Kidney tubule cell (primary cell): Measurements from ENCODE around the gene COL1A1.
A peak's percentile ranks its signal among the peaks of the same experiment; 100 is the strongest.

Experiments
- DNase-seq: peaks from one replicate; pipeline ENCODE4 v3.0.0-alpha.2; 2018; ENCODE audit warnings: low spot score

Gene COL1A1

DNA sequence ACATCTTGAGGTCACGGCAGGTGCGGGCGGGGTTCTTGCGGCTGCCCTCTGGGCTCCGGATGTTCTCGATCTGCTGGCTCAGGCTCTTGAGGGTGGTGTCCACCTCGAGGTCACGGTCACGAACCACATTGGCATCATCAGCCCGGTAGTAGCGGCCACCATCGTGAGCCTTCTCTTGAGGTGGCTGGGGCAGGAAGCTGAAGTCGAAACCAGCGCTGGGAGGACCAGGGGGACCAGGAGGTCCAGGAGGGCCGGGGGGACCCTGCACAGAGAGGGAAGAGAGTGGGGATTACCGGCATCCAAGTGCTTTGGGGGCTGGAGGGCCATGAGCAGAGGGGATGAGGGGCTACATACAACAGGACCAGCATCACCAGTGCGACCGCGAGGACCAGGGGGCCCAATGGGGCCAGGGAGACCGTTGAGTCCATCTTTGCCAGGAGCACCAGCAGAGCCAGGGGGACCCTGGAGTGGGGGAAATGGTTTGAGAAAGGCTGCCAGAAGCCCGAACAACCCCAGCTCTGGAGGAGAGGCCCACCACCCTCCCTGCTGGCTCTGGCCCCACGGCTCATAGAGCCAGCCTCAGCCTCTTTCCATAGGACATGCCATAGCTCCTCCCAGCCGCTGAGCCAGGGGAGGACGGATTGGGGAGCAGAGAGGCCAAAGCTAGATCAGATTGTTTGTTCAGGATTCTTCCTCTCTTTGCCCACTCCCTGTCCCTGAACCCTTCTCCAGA lies 14.6 kb downstream of the COL1A1 start:
- DNase-seq, result no peak

DNA sequence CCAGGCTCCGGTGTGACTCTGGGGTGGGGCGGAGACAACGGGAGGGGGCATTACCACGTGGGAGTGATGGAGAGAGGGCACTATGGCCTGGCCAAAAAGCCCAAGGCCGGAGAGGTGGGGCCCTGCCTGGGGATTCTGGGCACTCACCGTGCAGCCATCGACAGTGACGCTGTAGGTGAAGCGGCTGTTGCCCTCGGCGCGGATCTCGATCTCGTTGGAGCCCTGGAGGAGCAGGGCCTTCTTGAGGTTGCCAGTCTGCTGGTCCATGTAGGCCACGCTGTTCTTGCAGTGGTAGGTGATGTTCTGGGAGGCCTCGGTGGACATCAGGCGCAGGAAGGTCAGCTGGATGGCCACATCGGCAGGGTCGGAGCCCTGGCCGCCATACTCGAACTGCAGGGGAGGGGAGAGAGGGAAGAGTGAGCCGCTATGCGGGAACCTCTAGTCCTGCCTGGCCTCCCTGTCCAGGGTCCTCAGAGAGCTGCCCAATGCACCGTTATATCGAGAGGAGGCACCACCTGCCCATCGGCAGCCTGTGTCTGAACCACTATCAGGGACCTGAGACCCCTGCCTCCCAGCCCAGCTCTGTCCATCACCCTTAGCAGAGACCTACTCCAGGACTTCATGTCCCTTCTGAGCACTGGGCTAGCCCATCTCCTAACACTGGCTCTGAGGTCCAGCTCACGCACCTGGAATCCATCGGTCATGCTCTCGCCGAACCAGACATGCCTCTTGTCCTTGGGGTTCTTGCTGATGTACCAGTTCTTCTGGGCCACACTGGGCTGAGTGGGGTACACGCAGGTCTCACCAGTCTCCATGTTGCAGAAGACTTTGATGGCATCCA lies 15.6 kb downstream of the COL1A1 start:
- no peak for DNase-seq

DNA sequence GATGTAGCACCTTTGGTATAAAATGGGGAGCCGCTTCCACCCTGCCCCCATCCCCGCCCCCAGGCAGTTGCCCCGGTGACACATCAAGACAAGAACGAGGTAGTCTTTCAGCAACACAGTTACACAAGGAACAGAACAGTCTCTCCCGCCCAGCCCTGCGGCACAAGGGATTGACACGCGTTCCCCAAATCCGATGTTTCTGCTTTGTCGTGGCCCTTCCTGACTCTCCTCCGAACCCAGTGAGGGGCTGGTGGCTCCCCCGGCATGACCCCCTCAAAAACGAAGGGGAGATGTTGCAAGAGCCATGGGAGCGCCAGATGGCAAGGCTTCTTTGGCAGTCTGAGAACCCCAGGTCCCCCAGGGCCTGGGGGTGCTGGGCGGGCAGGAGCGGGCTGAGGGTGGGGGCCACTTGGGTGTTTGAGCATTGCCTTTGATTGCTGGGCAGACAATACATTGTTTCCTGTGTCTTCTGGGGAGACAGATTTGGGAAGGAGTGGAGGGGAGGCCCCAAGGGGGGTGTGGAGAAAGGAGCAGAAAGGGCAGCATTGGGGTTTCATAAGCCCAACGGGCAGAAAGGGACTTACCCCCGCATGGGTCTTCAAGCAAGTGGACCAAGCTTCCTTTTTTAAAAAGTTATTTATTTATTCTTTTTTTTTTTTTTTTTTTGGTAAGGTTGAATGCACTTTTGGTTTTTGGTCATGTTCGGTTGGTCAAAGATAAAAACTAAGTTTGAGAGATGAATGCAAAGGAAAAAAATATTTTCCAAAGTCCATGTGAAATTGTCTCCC lies 16.6 kb downstream of the COL1A1 start:
- DNase-seq, result no peak

DNA sequence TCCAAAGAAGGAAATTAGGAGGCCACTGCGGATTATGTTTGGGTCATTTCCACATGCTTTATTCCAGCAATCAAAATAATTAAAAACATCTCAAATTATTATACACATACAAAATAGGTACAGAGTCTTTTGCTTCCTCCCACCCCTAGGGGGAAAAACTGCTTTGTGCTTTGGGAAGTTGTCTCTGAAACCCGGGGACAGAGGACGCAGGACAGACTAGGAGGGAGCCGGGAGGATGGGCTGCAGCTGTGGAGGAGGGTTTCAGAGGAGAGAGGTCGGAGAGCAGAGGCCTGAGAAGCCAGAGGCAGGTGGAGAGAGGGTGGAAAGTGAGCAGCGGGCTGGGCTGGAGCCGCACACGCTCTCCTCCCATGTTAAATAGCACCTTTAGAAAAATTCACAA lies 17.4 kb downstream of the COL1A1 start:
- DNase-seq, result no peak

DNA sequence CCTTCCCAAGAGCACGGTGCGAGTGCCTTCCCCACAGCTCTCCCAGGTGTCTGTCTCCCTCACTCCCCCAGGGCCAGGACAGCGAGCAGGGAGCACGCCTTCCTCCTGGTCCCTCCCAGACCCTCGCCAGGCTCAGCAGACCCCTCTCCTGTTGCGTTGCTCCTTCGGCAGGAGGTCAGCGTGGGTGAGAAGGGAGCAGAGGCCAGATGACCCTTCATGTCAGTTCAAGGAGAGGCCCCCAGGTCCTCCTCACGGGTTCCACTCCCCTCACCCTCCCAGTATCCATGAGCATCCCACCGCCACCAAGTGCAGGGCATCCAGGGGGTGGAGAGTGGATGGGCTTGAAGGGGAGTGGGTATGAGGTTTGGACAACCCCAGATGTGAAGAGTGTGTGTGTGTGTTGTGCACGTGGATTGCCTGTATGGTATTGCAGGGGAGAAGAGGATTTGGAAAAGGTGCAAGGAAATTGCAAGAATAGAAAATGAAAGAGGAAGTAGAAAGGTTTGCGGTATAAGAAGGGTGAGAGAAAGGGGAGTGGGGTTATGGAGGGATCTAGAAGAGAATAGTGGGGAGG lies 17.9 kb downstream of the COL1A1 start:
- no peak for DNase-seq

DNA sequence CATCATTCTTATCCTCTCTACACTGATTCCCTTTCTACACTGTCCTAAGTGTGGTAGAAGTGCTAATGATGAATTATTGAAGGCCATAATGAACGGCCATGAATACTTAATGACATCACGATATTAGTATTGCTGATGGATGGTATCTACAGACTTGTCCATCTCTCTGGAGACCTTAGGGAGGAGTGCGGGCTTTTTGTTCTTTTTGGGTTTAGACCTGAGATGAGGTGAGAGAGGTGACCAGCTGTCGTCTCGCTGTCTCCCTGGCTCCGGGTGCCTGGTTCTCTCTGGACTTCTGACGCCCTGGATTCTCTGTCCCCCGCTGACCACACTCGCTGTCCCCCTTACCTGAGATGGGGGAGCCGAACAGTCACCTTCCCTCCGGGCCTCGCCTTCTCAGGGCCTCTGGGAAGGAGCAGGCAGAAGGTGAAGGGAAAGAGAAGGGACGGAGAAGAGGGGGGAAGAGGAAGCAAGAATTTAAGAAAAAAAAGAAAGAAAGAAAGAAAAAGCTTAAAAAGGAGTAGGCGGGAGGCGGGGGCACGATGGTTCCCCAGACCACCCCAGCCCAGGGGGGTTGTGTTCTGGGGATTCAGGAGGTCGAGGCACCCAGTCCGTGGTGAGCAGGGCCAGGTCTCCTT lies 18.5 kb downstream of the COL1A1 start:
- DNase-seq, result no peak

DNA sequence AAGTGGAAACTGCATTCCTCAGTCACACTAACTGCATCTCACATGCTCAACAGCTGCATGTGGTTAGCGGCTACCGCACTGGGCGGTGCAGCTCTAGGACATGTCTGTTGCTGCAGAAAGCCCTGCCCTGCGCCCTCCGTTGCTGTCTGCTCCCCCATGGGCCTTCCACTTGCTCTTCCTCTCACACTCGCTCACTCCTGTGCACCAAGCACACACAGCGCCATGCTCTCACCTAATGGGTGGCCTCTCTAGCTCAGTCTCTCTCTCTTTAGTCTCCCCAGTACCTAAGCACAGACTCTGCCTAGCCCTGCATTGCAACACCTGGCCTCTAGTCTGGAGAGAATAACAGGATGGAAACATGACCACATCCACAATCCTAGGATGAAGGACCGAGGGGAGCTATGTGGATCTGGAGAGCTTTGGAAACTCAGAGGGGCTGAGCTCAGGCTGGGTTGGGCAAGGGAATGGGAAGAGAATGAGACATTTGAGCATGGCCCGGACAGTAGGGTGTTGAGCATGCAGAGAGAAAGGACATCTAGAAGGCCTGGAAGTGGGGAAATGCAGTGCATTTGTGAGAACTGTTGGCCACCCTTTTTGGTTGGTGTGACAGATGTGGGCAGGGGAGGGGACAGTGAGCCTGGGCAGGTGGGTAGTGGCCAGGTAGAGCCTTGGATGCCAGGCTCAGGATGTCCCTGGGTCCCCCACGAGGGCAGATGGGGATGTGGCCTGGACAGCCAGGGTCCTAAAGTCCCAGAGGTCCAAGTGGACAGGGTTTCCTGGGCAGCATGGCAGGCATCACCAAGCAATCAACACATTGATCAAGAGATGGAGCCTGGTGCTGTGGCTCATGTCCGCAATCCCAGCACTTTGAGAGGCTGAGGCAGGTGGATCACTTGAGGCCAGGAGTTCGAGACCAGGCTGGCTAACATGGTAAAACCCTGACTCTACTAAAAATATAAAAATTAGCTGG lies 19.6 kb downstream of the COL1A1 start:
- DNase-seq, result no peak

DNA sequence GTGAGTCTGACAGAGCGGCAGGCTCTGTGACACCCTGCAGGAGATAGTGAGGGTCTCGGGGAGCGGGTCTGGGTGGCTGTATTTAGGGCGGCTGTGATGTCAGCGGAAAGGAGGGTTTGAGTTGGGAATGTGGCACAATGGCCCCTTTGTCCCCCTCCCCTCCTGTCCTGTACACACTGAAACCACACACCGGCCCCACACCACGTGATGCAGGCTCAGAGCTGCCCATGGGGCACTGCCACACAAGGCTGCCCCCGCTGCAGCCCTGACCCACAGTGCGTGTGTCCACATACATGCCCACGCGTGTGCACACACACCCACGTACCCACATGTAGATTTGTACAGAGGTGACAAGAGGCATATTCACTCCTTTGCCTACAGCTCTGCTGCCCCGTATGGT lies 20.3 kb downstream of the COL1A1 start:
- DNase-seq, result no peak

DNA sequence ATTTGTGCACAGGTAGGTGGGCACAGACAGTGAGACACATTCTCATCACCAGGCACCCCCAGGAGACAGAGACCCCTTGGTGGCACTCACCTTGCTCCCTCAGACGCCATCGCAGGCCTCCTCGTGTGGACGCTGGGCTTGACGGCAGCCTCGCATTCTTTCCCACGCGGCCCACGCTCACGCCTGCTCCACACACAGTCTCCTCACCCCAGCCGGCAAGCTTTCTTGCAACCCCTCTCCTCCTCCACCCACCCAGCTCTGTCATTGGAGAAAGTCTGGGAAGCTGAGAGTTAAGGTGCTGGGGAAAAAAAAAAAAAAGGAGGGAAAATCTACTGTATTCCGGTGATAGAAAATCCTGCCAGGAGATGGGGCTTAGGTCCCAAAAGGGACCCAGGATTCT lies 20.8 kb downstream of the COL1A1 start:
- DNase-seq, result no peak

DNA sequence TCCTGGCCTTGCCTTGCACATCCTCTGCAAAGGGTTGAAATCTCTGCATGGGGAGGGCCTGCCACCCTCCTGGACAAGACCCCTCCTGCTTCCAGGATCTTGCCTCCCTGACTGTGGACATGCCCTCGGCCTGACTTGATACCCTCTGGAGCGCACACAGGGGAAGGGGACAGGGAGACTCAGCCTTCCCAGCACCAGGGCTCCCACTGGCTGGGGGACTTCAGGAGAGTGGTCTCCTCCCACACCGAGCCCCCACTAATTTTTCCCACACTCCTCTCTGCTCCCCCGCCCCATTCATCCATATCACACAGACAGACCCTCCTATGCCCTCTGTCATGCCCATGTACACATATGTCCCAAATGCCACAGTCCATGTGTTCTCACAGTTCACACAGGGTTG lies 21.3 kb downstream of the COL1A1 start:
- DNase-seq, result no peak

DNA sequence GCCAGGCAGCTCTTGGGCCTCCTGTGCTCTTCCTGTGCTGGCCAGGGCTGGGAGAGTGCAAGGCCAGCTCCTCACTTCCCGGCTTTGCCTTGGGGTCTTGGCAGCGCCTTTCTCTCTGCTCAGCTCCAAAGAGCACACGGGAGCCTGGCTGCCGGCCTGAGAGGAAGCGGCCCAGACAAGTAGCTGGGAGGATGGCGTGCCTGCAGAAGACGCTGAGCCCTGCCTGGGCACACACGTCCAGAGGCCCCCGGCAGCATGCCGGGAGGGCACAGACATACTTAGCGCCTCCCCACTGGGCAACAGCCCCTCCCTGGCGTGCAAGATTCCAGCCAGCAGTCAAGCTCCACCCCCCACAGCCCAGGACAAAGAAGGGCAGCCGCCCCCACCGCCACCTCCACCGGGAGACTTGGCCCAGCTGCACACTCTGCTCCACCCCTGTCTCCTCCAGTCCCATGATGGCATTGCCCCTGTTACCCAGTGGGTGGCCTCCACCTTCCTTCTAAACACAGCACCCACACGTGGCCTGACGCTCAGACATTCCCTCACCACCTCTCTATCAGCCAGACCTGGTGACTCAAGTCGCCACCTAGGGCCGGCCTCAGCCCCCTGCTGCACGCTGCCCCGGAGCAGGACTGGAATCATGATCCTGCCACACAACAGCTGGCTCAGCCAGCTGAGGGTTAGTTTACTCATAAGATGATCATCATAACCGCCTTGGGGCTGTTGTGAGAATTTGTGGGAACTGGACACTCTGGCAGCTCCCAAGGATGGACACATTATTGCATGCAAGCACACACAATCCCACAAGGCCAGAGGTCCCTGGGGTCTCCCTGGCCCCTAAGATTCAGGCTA lies 23.2 kb downstream of the COL1A1 start:
- peak; percentile 99 for DNase-seq

DNA sequence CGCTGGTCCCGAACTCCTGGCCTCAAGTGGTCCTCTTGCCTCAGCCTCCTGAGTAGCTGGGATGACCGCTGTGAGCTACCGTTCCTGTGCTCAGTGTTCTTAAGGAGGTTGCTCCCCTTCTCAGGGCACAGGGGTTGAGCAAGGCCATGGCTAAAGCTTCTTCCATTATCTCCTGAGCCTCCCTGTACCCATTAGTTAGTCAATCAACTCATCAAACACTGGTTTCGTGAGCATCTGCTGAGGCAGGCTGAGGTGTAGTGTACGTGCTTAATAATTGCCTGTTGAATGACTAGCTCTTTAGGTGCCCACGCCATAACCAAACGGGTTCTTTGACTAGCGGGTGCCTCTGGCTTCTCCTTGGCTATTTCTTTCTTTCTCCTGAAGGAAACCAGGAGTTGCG lies 24.0 kb downstream of the COL1A1 start:
- DNase-seq, result peak; percentile 17

DNA sequence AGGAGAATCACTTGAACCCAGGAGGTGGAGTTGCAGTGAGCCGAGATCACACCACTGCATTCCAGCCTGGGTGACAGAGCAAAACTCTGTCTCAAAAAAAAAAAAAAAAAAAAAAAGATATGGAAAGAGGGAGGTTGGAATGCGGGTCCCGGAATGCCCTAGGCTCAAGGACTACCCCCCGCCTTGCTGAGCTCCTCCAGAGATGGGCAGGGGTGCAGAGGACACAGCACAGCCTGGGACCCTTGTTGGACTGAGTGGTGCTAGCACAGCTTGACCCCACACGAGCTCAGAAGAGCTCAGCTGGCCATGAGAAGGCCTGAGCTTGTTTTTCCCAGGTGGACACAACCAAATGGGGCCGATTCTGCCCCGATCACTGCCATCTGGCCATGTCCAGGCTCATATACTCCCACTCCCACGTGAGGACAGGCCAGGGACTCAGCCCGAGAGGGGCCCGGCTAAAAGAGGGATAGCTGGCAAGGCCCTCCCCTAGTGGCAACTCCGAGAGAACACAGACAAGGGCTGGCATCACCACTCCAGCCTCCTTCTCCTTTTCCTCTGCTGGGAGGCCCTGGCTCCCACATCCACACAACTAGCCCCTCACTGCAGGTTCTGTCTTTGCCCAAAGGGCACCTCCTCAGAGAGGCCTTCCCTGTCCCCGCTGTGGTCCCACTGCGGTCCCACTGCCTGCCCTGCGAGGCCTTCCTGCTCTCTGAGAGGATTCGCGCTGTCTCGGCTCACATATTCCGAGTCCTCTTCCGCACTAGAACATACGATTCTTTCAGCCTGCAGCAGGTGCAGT lies 24.7 kb downstream of the COL1A1 start:
- DNase-seq, result no peak

DNA sequence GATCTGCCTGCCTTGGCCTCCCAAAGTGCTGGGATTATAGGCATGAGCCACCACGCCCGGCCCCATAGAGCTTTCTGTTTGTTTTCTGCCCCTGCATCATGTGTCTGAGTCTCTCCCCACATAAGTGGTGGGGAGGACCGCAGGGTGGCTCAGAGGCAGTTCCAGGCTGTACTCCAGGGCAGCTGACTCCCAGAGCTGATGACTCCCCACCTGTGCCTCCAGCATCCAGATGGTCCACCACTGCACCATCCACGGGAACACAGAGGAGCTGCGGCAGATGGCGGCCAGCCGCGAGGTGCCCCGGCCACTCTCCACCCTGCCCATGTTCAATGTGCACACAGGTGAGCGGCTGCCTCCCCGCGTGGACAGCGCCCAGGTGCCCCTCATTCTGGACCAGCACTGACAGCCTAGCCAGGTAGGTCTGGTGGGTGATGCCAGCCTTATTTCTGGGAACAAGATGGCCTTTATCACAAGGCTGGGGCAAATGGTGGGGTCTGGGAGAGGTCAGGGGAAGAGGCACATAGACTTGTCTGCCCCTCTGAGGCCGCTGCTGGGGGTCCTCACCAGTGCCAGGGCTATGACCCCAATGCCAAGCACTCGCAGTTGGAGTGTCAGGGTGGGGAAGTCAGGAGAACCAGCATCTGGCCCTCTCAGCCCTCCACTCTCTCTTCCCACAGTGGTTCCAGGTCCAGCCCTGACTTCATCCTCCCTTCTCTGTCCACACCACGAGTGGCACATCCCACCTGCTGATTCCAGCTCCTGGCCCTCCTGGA lies 26.2 kb downstream of the COL1A1 start:
- DNase-seq, result no peak

DNA sequence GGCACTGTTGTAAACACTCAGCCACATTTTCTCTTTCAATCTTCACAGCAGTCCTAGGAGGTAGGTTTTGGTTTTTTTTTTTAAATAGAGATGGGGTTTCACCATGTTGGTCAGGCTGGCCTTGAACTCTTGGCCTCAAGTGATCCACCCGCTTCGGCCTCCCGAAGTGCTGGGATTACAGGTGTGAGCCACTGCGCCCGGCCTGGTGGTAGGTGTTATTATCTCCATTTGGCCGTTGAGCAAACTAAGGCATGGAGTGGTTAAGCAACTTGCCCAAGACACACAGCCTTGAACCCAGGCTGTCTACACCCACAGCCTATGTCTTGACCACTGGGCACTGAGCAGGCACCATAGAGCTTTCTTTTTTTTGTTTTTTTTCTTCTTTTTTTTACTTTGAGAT lies 27.0 kb downstream of the COL1A1 start:
- DNase-seq, result no peak

DNA sequence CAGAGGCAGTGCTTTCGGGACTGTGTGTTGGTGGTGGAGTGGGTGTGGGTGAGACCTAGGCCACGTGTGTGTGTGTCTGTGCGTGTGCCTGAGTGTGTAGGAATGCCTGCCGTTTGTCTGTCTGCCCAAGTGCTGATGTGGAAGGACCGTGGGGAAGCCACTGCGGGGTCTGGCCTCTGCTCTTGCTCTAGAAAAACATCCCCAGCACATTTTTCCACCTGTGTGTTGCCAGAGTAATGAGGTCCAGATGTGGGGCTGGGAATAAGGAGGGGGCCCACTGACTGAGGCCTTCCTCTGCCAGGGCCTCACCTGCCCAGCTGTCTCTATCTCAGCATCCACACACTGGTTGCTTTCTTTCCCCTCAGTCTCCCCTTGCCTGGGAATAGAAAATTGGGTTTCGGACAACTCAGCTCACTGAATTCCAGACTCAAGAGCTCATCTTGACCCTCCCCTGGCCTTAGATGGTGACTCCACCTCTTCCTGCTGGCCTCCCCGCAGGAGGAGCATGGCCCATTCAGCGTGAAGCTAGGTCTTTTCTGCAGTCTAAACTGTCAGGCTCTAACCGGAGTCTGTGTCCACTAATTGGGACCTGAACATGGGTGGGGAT lies 28.0 kb downstream of the COL1A1 start:
- peak; percentile 71 for DNase-seq

DNA sequence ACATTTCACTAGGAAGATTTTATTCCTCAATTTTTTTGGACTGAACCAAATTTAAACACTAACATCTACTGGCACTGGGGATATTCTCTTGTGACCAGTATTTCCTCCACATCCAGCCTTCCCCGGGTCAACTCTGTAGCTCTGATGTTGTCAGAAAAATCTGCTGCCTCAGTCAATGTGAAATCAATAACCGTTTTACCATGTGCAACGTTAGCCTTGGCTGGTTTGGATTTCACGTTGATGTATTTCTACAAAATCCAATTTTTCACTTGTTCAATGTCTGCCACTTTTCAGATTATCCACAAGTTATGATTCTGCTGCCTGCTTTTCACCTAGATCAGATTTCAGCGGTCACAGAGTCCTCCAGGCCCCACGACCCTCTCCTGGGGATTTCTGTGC lies 28.5 kb downstream of the COL1A1 start:
- DNase-seq, result no peak

DNA sequence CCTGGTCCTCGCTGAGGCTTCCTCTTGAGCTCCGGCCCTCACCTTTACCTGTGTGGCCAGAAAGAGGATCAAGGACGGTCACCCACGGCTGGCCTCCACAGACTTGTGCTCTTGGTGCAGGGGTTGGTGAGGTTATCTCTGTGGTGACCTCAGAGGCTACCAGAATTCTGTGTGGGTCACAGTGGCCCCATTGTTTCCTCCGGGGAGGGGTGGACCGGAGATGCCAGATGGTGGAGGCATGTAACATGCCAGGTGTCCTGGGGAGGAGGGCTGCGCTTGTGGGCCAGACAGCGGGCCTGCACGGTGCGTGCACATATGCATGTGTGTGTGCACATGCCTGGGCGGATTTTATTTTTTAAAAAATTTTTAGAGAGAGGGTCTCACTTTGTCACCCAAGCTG lies 29.3 kb downstream of the COL1A1 start:
- no peak for DNase-seq
